HG03575 (cell line): ENCODE results near the gene DOCK4.
"Not testable (repeated sequence)": the region's sequence is repeated elsewhere in the genome, so short reads cannot be mapped to it uniquely, and the experiment has no call there.

Source experiments
- ATAC-seq: cut with Tn5 transposase; IDR thresholded peaks from one replicate; pipeline ENCODE4 v1.9.1; 2021; ENCODE audit not compliant: unreplicated experiment, insufficient number of reproducible peaks, low FRiP score; ENCODE audit errors: extremely low read depth

Gene DOCK4

DNA sequence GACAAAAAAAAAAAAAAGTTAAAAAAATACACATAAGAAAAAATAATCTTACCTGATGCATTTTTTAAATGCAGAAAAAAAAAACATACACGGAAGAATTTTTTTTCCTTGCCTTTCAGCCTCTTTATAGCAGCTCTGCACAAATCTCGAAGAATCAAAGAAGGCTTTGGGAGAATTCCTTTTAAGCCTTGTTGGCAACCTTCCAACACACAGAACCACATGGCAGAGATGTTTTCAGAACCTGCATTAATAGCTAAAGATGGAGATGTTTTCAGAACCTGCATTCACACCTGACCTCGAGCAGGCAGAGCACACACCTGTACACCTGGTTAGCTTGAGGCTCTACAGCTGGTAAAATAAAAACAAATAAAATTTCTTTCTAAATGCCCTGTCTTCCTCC, 65.6 kb downstream of the DOCK4 start:
- no peak for ATAC-seq

DNA sequence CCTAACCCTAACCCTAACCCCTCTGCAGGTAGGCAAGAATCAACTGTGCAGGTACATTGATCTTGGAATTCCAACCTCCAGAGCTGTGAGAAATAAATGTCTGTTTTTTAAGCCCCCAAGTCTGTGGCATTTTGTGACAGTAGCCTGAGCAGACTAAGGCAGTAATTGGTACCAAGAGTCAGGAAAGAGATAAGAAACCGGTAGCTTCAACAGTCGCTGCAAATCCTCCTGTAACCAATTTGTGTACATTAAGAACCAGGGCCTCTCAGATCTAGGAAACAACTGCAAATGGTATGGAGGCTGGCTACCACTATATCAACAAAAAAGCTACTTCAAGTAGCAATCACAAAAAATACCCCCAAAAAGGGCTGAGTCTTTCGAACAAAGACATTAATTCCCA, 67.3 kb downstream of the DOCK4 start:
- no peak for ATAC-seq

DNA sequence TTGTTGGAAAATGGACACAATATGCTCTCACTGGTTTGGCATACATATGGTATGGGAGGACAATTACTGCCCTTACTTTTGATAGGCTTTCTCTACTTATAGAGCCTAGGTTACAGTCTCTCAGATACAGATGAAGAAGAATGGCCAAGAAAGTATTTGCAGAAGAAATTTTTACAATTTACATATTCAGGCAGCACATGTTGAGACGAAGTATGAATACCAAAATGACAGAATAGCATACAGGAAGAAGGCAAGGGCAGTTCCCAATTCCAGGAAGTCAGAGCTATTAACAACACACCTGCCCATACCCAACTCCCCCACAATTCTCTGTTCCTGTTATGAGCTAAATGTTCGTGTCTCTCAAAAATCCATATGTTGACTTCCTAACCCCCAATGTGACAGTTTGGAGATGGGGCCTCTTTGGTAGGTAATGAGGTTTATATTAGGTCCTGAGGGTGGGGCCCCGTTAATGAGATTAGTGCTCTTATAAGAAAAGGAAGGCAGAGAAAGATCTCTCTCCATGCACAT, 67.8 kb downstream of the DOCK4 start:
- ATAC-seq: no peak

- ATAC-seq: no peak
Measured at GRCh38 chr7:112137141-112138101, 68.8 kb downstream of the DOCK4 start.

DNA sequence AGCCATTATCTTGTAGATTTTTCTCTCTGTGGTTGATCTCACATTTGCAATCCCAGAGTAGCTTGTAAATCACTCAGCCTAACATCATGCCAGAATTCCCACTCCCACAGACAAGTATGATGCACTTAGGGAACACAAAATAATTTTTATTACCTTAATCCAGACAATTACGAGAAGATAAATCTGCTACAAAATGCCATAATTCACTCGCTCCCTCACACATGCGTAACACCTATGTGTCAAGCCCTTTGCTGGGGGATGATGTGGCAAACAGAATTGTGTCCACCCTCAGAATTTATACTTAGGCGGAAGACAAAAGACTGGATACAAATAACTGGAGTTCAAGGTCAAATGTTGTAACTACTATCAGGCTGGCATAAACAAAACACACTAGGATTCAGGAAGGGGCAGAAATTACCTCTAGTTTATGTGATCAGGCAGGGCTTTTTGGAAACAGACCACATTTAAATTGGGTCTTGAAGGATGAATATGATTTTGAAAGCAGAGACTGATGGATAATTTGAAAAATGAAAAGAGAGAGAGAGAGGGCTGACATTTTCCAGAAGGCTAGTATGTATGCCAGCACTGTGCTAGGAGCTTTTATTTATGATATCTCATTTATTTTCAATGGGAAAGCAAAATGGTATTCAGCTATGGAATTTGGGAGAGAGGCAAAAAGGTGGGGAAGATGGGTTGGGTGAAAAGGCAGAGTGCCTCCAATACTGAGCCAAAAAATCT, 69.8 kb downstream of the DOCK4 start:
- ATAC-seq: no peak

DNA sequence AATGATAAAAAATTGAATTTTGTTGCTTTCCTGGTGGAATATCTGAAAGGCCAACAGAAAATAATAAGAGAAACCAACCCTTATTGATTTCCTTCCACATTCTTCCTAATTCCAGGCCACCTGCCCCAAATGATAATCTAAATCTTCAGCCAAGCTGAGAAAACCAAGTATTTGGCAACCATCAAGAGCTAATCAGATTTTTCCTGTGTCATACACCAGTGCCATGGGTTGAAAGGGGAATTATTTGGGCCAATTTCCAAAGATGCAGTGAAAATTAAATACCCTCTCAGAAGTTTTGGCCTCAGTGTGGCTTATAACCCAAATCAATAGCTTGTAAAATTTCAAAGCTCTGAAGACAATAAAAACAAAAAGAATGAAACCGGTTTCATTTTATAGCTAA, 70.4 kb downstream of the DOCK4 start:
- ATAC-seq: no peak

- ATAC-seq: no peak
Measured at GRCh38 chr7:112134039-112134438, 72.2 kb downstream of the DOCK4 start.

DNA sequence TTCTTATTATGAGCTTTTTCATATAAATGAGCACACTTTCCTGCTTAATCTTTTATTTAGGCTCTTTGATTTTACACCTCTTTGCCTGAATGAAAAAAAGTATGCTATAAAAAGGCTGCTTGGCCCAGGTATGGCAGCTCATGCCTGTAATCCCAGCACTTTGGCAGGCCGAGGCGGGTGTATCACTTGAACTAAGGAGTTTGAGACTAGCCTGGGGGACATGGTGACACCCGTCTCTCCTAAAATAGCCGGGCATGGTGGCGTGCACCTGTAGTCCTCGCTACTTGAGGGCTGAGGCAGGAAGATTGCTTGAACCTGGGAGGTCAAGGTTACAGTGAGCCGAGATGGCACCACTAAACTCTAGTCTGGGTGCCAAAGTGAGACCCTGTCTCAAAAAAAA, 72.9 kb downstream of the DOCK4 start:
- no peak for ATAC-seq

DNA sequence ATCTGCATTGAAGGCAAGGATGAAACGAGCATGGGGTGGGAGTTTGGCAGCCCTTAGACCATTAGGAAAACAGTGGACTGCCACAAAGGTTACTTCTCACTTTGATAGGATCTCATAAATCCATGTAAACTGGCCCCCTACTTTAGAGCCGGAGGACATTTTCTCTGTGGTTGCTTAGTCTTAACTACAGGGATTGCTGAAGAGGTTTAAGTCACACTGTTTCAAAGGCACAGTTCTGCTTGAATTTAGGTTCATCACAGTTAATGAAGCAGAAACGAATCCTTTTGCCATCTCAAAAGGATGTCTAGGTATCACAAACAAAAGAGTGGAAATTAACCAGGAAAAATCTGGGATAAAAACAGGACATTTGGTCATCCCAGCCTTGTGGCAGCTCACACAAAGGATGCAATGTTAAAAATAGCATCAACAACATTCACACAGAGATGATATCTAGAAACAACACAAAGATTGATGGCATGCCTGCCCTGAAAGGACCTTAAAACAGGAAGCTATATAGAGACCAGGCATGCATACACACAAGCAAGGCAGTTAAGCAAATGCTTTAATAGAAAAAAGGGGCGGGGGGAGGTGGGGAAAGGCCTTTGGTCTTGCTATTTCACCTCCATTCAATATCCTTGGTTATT, 74.0 kb downstream of the DOCK4 start:
- ATAC-seq: no peak

DNA sequence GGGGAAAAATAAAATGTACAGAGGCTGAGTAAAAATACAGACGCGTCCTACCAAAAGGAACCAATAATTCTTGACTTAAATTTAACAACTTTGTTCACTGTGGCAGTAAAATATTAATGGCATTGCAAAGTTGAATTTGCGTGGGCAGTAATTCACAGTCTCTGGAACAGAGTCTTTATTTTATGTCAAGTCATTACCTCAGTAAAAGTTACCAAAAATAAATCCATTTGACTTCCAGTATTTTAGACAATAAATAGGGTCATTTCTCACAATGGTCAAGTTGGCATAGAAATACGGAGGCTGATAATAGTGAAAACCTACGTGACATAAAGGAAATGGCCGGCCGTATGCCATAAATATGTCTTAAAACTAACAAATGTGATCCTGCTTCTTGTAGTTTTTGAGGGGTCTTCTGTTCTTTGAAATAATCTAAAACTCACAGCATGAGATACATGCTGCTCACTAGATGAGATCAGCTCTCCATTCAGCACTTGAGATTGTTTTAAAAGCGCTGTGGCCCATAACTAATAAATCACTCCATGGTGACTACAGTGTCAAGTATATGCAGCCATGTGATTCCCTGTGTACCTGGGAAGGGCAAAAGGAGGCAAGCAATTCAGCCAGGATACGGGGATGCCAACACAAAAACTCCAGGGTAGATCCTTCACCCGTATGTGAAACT, 75.3 kb downstream of the DOCK4 start:
- no peak for ATAC-seq

- no peak for ATAC-seq
Measured at GRCh38 chr7:112129655-112130323, 76.4 kb downstream of the DOCK4 start.

DNA sequence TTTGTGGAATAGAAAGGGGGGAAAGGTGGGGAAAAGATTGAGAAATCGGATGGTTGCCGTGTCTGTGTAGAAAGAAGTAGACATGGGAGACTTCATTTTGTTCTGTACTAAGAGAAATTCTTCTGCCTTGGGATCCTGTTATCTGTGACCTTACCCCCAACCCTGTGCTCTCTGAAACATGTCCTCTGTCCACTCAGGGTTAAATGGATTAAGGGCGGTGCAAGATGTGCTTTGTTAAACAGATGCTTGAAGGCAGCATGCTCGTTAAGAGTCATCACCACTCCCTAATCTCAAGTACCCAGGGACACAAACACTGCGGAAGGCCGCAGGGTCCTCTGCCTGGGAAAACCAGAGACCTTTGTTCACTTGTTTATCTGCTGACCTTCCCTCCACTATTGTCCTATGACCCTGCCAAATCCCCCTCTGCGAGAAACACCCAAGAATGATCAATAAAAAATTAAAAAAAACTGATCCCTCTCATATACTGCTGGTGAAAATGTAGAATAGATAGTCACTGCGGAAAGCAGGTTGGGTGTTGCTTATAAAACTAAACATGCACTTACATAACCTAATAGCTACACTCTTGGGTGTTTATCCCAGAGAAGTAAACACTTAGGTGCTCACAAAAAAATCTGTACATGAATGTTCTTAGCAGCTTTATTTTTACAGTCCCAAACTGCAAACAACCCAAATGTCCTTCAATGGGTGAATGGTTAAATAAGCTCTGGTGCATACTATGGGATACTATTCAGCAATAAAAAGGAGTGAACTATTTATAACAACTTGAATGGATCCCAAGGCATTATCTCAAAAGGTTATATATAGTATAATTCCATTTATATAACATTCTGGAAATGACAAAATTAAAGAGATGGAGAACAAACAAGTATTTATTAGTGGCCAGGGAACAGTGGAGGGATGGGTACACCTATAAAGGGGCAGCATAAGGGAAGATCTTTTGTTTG, 77.5 kb downstream of the DOCK4 start:
- not testable (repeated sequence) for ATAC-seq

GRCh38 chr7:112128041-112128440, 78.2 kb downstream of the DOCK4 start:
- not testable (repeated sequence) for ATAC-seq

DNA sequence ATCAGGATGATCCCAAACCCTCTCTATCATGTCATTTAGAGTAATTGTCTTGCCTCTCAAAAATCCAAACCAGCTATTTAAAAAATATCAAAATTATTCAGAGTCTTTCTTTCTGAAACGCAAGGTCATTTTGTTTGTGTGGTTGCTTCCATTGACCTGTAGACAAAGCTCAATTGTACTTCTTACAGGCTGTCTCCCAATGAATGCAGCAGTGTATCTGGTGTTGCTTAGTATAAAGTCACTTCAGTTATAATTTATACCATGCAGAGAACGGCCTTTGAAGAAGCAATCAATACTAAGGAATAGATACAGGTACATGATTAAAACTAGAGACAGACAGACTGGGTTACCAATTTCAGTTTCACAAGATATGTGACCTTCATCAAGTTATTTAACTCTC, 80.9 kb downstream of the DOCK4 start:
- no peak for ATAC-seq

- ATAC-seq: no peak
Measured at GRCh38 chr7:112124061-112124766, 82.0 kb downstream of the DOCK4 start.

- ATAC-seq: no peak
Measured at GRCh38 chr7:112122798-112123197, 83.4 kb downstream of the DOCK4 start.

GRCh38 chr7:112122144-112122543, 84.1 kb downstream of the DOCK4 start:
- no peak for ATAC-seq
